Peyer's patch (tissue), 4 donors: Measurements from ENCODE around the gene CARM1. TPM values are rescaled to one million over a fixed set of nuclear protein-coding genes. Genes with fewer than 3 reads are reported as not detected.

Experiments
- DNase-seq, 3 donors: peaks; one replicate each; pipeline ENCODE4 v3.0.0-alpha.2; 2017 to 2019
- H3K27ac ChIP-seq, 4 donors: fragments of 200-600 bp; sonication (generic); one replicate each; pipeline ENCODE4 v1.5.1; 2016 to 2019
- H3K27me3 ChIP-seq, 2 donors: fragments of 200-600 bp; sonication (generic); one replicate each; pipeline ENCODE4 v1.5.1; 2019
- H3K36me3 ChIP-seq, 3 donors: fragments of 200-600 bp; sonication (generic); one replicate each; pipeline ENCODE4 v1.5.1; 2016 to 2019
- H3K4me1 ChIP-seq, 4 donors: fragments of 200-600 bp; sonication (generic); one replicate each; pipeline ENCODE4 v1.5.1; 2016 to 2019
- H3K4me3 ChIP-seq, 4 donors: fragments of 200-600 bp; sonication (generic); 1 replicate in 3 of 4; 2 replicates in 1 of 4; pipeline ENCODE4 v1.5.1; 2016 to 2019; ENCODE audit warnings: mild to moderate bottlenecking in 1 of 4
- H3K9me3 ChIP-seq, 4 donors: fragments of 200-600 bp; sonication (generic); one replicate each; pipeline ENCODE4 v1.5.1; 2016 to 2019; ENCODE audit warnings: mild to moderate bottlenecking in 1 of 4
- CTCF ChIP-seq, 6 experiments: fragments of 450-650 bp in 4 of 6; fragments of 200-600 bp in 2 of 6; sonication (generic) in 1 of 6; IDR thresholded peaks; one replicate each; pipeline ENCODE4 v1.5.1; 2017 to 2019; ENCODE audit warnings: antibody characterized with exemption in 6 of 6, mild to moderate bottlenecking in 3 of 6, moderate library complexity in 1 of 6
- POLR2A ChIP-seq, 2 donors: fragments of 450-650 bp; IDR thresholded peaks; one replicate each; pipeline ENCODE4 v1.5.1; 2017; ENCODE audit warnings: antibody characterized with exemption in 2 of 2, mild to moderate bottlenecking in 2 of 2, moderate library complexity in 2 of 2
- total RNA-seq, 4 donors: library from RNA; depleted of rRNA; stranded (reverse); fragments of >200 nt; gene quantifications; one replicate each; pipeline ENCODE4 v1.1.0, GENCODE V29; 2016

Gene CARM1
- total RNA-seq, 4 donors from 2014 or later: 23.8 to 40.6 (median 29.7) TPM

- no peak for DNase-seq
- no peaks in the 10 kb centered on the region for H3K27me3 ChIP-seq
- TF ChIP-seq CTCF (IDR thresholded peaks at IDR 0.05) (peak; percentile 25 to 49 (median 44)), POLR2A (IDR thresholded peaks at IDR 0.05) (no peak)
- H3K9me3 ChIP-seq: no peaks in the 10 kb centered on the region
- no peaks in the 10 kb centered on the region for H3K36me3 ChIP-seq
- H3K4me3 ChIP-seq: no peak overlapping the region
- no peaks in the 10 kb centered on the region for H3K4me1 ChIP-seq
- H3K27ac ChIP-seq: no peak overlapping the region
Observed at GRCh38 chr19:10858204-10858828, 13.0 kb upstream of the CARM1 start.

GRCh38 chr19:10861103-10861651 lies 10.2 kb upstream of the CARM1 start:
- no peak for TF ChIP-seq POLR2A (IDR thresholded peaks at IDR 0.05)
- TF ChIP-seq CTCF (IDR thresholded peaks at IDR 0.05): peak in 4 of 6 experiments; percentile 32 to 53 (median 45)
- DNase-seq: peak in 2 of 3 donors; percentile 61 to 68
- Histone ChIP-seq H3K36me3 (no peaks in the 10 kb centered on the region), H3K4me3 (no peak overlapping the region), H3K4me1 (peaks cover 0 to 13% (median 0%) of the 10 kb centered on the region in 4 donors), H3K9me3 (no peaks in the 10 kb centered on the region), H3K27ac (no peak overlapping the region), H3K27me3 (no peaks in the 10 kb centered on the region)

- DNase-seq: no peak
- Histone ChIP-seq H3K9me3 (no peaks in the 10 kb centered on the region), H3K36me3 (no peaks in the 10 kb centered on the region), H3K4me3 (no peak overlapping the region), H3K27ac (no peak overlapping the region), H3K4me1 (peaks cover 0 to 13% (median 0%) of the 10 kb centered on the region in 4 donors), H3K27me3 (no peaks in the 10 kb centered on the region)
- TF ChIP-seq POLR2A (IDR thresholded peaks at IDR 0.05) (no peak), CTCF (IDR thresholded peaks at IDR 0.05) (no peak)
Observed at GRCh38 chr19:10862561-10863106, 8.7 kb upstream of the CARM1 start.

- TF ChIP-seq CTCF (IDR thresholded peaks at IDR 0.05) (no peak), POLR2A (IDR thresholded peaks at IDR 0.05) (no peak)
- peaks cover 0 to 13% (median 0%) of the 10 kb centered on the region in 4 donors for H3K4me1 ChIP-seq
- H3K27me3 ChIP-seq: no peaks in the 10 kb centered on the region
- no peak overlapping the region for H3K4me3 ChIP-seq
- H3K36me3 ChIP-seq: no peaks in the 10 kb centered on the region
- H3K9me3 ChIP-seq: no peaks in the 10 kb centered on the region
- no peak for DNase-seq
- H3K27ac ChIP-seq: no peak overlapping the region
Observed at GRCh38 chr19:10863107-10863717, 8.1 kb upstream of the CARM1 start.

- Histone ChIP-seq H3K27me3 (no peaks in the 10 kb centered on the region), H3K4me1 (peaks cover 0 to 13% (median 0%) of the 10 kb centered on the region in 4 donors), H3K36me3 (no peaks in the 10 kb centered on the region), H3K4me3 (no peak overlapping the region), H3K27ac (peak overlapping the region in 1 of 4 donors; percentile 7), H3K9me3 (no peaks in the 10 kb centered on the region)
- TF ChIP-seq CTCF (IDR thresholded peaks at IDR 0.05): peak; percentile 72 to 88 (median 84)
- no peak for TF ChIP-seq POLR2A (IDR thresholded peaks at IDR 0.05)
- DNase-seq: peak; percentile 83 to 93 (median 89)
Observed at GRCh38 chr19:10864538-10864899, 6.8 kb upstream of the CARM1 start.
